Stimulated activated CD4-positive, alpha-beta T cell treated with anti-CD3 and anti-CD28 coated beads, Interleukin-2, amount 100 ng/mL, for 48 hours (primary cell): ENCODE results near the gene KDM3B.

ENCODE experiments used
- DNase-seq, 2 donors: peaks; one replicate each; pipeline ENCODE4 v3.0.0-alpha.2; 2020

KDM3B gene

DNA sequence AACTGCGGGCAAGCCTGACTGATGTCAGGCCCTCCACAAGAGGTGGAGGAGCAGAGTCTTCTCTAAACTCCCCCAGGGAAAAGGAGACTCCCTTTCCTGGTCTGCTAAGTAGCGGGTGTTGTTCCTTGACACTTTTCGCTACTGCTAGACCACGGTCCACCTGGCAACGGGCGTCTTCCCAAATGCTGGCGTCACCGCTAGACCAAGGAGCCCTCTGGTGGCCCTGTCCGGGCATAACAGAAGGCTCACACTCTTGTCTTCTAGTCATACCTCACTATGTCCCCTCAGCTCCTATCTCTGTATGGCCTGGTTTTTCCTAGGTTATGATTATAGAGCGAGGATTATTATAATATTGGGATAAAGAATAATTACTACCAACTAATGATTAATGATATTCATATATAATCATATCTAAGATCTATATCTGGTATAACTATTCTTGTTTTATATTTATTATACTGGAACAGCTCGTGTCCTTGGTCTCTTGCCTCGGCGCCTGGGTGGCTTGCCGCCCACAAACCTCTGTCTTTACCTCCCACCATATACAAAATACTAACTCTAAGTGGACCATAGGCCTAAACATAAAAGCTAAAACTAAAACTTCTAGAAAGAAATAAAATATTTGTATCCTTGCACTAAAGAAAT lies 58.6 kb downstream of the KDM3B start:
- peak; percentile 9 to 15 for DNase-seq

DNA sequence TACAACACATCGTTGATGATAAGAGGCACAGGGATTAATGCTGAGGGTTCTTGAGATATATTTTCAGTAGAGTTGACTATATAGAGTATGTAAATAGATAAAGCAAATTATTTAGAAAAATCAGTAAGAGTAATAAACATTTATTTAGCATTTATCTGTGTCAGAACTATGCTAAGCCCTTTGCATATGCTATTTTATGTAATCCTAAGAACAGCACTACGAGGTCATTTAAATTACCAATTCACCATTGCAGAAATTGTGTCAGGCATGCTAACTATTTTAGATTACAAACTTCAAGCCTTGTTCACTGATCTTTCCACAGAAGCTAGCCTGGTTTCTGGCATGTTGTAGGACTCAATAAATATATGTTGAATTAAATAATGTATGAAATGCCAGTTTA lies 66.0 kb downstream of the KDM3B start:
- DNase-seq = no peak

DNA sequence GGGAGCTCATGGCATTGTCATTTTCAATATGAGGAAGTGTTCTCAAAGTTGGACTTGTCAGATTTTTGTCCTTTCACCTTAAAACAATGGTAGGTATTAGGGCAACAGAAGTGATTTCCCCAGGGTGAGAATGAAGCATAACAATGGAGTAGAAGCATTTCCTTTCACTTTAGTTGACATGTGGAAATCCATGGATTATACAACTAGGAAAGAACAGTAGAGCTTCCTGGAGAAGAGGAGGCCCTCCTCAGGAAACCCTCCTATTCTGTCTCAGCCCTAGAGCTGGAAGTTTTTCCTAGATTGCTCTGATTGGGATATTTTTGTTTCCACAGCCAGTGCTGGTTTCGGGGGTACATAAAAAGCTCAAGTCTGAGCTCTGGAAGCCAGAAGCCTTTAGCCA lies 72.6 kb downstream of the KDM3B start:
- no peak for DNase-seq

DNA sequence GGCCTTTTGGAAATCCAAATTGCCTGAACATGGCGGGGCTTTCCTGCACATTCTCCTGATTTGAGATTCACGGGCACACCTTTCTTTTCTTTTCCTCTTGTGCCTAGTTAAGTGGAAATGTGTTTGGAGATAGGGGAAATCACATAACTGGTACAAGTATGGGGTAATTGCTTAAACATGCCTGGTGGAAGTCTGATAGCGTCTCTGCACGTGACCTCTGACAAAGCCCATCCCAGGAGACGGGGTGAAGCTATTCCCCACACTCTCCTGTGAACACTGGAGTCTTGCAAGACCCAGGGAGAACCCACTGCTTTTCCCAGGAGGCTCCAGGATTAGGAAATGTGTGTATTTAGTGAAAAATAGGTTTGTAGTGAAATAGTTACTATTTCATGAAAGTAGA lies 83.5 kb downstream of the KDM3B start:
- no peak for DNase-seq

DNA sequence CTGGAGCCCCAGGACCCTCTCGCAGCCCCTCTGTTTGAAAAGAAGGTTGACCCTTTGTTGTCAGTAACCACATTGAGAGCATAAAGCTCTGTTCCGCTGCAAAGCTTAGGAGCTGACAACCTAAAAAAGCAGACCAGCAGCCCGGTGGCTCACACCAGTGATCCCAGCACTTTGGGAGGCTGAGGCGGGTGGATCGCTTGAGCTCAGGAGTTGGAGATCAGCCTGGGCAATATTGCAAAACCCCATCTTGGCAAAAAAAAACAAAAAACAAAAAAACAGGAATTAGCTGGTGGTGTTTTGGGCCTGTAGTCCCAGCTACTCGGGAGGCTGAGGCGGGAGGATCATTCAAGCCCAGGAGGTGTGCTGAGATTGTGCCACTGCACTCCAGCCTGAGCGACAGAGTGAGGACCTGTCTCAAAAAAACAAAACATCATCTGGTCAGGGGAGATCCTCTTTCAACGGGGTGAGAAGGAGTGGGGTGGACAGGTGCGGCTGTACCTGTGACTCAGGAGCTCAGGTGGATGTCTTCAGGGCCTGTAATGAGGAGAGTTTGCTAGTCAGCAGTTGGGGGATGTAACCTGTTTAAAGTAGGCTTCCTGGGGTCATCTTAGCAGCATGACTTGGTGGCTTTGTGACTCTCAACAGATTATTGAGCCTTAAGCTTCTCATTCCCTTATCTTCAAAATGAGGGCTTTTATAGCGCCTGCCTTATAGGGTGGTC lies 85.7 kb downstream of the KDM3B start:
- no peak for DNase-seq

DNA sequence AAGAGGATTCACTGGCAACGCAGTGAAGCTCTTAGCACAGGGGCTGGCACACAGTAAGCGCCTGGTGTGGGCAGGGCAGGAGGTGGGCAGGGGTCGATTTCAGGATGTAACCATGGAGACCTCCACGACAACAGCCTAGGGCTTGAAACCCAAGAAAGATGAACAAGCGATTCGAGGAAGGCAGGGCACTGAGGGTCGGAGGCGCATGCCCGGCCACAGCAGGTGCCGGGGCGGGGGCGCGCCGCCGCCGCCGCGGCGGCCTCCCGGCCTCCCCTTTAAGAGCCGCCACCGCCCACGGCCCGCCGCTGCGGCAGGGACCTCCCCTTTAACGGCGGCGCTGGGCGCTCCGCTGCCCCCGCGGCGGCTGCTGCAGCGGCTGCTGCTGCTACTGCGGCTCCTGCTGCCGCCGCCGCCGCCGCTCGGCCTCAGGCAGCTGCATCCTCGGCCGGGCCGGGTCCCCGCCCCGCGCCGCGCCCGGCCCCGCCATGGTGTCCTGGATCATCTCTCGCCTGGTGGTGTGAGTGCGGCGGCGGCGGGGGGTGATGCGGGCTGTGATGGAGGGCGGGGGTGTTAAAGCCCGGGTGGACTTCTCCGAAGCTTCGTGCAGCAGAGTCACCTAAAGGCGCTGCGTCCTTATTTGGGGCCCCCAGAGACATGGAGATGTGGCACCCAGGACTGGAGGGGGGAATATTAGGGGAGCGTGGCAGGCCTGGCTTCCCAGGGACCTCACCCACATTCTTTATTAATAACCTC lies 86.4 kb downstream of the KDM3B start, which contains the start of gene REEP2:
REEP2 (plus strand) TSS at position 334 of the 753 bp plus-strand sequence; CDS start at position 486, 152 bp downstream.
- peak; percentile 54 to 65 for DNase-seq

DNA sequence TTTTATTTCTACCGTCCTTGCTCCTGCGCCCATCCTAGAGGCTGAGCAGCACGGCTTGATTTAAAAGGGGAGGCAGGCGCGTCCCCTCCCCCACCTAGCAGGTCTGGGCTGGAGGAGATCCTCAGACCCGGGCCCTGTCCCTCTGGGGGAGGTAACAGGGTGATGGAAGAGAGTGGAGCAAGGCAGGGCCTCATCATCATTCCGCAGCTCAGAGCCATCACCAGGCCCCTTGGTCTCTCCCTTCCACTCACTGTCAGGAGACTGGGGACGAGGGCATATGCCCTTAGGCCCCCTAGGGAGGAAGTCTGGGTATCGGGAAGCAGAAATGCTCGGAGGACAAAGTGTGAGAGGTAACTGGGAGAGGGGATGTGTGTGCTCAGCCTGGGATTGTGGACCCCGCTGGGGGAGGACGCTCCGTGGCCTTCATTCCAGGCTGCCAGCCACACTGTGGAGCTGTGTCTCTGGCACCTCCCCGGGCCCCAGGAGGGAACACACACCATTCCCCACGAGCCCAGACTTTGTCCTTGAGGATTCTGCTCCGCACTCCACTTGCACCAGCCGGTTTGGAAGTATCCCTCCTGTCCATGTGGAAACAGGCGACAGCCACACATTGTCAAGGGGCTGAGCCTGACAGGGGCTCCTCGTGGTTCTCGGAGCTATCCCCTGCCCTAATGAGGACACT lies 87.1 kb downstream of the KDM3B start:
- DNase-seq = no peak

DNA sequence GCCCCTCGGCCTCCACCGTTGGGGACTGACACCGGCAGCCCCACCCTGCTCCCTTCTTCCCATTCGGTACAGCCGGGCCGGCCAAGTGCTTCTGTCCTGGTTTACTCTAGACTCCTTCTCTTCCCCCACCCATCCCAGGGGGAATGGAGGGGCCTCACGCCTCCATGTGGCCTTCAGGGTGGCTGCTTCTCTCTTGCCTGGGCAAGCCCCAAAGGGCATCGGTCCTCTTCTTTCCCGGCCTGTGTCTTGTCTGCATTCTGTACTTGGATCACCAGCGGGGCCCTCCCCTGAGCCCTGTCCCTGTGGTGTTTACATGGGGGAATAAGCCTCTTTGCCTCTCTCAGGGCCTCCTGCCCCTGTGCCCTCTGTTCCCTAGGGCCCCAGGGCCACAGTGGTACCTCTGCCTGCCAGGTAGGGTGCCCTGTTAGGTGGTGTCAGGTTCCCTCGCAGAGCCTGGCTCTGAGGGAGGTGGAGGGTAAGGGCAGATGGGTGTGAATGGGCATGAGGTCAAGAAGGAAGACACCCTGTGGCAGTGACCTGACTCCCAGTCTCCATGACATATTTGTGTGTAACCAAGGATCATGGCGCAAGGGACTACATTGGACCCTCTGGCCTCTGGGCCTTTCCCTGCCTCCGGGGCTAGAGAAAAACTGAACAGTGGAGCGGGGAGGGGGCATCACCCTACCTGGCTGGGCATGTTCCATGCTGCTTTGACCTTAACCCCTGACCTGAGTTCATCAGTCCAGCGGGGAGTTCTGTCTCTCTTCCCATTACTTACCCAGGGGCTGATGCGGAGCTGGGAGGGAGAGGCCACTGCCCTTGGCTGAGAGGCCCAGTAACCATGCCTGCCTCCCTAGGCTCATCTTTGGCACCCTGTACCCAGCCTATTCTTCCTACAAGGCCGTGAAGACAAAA lies 87.9 kb downstream of the KDM3B start:
- no peak for DNase-seq

DNA sequence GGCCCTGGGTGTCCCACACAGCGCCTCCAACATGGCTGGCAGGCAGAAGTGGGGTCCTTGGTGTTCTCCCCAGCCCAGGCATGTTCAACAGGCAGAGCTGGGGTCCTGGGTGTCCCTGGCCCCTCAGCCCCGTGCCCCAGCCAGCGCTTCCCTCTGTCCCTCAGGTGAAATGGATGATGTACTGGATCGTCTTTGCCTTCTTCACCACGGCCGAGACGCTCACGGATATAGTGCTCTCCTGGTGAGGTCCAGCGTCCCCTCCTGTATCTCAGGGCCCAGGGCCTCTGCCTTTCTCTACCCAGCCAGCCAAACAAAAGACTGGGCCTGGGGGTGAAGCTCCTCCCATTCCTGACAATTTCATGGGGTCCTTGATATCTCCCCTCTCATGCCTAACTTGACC lies 88.7 kb downstream of the KDM3B start:
- no peak for DNase-seq

DNA sequence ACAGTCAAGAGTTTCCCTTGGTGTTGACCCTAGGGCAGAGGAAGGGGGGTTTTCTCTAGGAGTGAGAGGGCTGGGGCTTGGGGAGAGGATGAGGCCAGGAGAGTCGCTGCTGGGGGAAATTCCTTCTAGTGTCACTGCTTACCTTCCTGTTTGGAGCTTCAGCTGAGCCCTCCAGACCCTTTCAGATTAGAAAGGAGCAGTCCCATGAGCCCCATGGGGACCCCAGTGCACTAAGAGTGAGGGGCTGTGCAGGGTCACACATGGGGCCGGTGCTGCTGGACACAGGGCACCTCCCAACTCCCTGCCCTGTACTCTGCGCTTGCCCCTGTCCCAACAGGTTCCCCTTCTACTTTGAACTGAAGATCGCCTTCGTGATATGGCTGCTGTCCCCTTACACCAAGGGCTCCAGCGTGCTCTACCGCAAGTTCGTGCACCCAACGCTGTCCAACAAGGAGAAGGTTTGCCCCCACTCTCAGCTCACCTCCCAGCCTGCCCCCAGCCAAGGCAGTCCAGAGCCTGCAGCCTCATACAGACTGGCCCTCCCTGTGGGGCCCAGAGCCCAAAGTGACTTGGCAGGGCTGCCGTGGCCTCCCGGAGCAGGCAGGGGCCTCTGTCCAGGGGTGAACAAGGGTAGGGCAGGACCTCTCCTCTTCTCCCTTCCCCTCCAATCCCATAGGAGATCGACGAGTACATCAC lies 91.7 kb downstream of the KDM3B start:
- DNase-seq = no peak

DNA sequence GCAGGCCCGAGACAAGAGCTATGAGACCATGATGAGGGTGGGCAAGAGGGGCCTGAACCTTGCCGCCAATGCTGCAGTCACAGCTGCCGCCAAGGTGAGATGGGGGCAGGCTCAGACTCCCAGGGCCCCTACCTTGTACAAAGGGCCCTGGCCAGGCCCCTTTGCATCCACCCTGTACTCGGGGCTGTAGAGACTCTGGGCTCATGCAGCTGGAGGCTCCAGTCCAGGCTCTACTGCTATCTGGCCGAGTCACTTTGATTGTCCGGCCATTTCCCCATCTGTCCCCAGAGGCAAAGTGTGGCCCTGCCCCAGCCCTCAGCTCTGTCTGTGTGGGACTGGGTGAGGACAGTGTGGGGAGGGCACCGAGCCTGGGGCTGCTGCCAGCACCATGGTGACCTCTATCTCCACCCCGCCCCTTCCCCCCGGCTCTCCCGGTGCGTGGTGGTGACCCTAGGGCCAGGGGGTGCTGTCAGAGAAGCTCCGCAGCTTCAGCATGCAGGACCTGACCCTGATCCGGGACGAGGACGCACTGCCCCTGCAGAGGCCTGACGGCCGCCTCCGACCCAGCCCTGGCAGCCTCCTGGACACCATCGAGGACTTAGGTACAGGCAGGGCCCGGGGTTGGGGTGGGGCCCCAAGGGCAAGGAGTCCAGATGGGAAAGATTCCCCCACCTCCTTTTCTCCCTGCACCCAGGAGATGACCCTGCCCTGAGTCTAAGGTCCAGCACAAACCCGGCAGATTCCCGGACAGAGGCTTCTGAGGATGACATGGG lies 92.5 kb downstream of the KDM3B start:
- no peak for DNase-seq

DNA sequence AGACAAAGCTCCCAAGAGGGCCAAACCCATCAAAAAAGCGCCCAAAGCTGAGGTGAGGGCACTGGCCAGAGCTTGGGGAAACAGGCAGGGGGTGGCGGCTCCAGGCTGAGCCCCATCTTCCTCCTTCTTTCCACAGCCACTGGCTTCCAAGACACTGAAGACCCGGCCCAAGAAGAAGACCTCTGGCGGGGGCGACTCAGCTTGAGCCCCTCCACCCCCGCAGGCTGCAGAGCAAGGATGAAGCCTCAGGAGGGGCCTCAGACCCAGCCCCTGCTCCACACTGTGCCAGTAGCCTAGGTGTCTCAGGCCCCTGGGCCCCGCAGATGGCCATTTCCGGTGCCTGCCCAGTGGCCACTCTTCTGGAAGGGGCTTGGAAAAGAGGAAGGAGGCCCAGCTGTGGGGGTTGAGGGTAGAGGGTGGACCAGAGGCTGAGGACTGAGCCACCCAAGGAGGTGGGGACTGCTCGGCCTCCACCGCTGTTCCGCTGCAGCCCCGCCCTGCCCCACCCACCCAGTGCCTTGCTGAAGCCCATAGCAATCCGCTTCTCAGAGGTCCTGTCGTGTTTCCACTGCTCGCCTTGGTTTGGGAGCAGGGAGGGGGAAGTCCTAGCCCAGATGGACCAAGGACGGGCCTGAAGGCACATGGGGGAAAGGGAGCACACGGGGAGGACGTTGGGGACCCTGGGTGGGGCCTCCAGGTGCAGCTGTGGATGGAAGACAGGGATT lies 93.2 kb downstream of the KDM3B start:
- no peak for DNase-seq

DNA sequence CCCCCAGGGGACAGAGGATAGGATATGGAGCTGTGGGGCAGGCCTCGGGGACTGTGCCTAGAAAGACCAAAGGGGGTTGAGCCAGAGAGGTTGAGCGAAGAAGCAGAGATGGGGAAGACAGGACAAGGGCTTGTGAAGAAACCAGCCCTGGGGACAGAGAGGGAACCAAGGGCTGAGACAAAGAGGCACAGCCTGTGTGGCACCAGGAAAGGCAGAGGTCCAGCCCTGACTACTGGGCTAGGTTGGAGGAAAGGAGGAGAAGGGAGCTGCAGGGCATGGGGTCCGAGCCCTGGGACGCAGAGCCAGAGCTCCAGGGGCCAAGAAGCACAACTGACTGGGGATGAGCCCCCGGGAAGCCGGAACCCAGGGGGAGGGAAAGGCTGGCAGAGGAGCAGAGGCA lies 95.6 kb downstream of the KDM3B start:
- DNase-seq = no peak

DNA sequence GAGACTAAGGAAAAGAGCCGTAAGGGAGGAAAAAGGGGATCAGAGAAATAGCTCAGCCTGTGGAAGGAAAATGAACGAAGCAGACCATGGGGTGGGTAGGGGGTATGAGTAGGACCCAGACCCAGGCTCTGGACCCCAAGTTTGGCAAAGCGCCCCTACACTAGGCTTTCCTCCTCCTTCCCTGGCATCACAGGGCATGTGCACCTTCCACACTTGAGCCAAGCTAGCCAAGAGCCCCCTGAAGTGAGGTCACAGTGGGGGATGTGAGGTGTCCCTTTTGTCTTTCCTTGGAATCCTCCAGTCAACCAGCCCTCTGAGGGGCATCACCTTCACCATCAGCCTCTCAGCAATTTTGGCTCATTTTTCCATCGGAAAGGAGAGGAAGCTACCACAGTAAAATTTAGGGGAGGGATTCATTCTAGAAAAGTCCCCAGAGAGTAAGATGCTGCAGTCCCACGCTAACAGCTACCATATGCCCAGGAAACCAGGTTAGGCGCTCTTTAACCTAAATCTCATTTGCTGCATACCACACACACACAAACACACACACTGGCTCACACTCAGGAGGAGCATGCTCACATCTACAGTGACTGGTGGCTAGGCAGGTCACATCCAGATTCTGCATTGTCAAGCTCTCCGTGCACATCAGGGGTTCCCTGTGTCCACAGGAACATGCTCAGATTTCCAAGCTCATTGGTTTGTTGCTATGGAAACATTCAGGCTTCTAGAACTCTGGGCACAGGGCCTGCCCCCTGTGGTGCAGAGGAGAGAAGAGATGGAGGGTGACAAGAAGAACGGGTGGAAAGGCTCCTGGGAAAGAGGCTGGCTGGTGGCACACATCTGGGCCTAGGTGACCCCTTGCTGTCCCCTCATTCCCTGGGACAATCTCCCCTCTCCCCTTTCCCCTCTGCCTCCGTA lies 96.3 kb downstream of the KDM3B start:
- DNase-seq = no peak

DNA sequence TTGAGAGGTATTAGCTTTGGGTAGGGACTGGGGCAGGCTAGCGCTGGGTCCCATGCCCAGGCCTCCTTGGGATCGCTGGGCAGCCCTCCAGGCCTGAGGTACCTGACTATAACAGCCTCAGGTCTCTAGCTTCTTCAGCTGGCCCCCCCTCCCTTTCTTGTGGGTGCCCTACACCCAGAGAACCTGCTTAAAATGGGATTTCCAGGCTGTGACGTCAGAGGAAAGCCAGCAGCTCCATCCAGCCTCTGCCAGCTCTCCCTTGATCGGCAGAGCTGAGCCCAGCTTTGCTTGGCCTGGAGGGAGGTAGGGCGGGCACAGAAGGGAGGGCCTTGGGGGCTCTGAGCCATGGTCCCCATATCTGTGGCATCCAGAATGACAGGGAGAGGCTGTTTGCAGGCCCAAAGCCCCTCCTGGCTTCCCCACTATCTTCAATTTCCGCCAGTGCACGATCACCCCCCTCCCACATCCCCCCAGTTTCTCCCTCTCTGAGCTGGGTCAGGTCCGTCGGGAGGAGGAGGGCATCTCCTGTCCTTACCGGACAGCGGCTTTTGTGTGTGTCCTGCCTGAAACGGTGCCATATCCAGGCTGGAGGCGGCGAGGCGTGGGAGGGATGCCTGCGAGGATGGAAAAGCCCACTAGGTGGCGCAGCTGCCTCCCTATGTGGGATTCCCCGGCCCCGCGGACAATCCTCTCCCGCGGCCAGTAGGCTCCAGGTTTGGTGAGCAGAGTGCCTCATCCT lies 97.2 kb downstream of the KDM3B start:
- DNase-seq = peak; percentile 89

DNA sequence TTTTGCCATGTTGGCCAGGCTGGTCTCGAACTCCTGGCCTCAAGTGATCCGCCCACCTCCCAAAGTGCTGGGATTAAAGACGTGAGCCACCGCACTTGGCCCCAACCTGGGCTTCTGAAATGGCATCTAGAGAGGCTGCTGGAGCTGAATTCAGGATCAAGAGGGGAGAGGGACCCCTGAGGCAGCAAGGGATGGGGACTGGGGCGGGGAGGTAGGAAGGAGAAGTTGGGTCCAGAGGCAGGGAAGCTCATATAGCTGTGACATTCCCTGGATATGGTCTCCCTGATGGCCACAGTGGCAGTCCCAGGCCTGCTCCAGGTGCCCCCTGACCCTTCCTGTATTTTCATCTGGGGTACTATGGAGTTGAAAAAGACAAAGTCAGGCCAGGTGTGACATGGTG lies 98.5 kb downstream of the KDM3B start:
- no peak for DNase-seq

DNA sequence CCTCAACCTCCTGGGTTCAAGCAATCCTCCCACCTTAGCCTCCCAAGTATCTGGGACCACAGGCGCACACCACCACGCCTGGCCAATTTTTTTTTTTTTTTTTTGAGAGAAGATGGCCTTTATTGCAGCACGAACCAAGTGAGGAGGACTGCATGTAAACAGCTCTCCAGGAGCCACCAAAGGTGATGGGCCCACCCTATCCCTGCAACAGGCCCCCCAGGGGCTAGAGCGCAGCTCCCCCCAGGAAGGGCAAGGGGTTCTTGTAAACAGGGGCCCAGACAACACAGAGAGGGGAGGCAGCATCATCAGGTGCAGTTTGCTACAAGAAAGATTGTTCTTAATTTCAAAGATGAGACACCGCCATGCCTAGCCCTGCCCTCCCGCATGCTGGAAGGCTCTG lies 100.2 kb downstream of the KDM3B start:
- DNase-seq = no peak

DNA sequence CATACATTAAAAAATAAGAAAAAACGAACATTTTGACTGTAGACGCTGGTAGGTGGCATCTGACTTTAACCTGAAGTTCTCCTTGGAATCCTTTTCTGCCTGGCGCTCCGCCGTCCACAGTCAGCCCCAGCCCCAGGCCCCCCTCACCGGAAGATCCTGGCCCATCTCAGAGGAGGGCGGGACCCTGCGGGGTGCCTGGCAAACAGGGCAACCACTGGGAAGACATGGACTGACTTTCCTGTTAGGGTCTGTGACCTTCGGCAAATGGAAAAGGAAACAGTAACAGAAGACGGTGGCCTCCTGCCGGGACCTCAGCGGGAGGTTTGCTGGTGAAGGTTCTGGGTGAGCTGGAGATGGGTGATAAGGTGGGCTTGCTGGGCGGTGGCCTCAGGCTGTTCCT lies 101.1 kb downstream of the KDM3B start:
- no peak for DNase-seq
